IPS-18c (cell line): ENCODE results near the gene SLC43A2.
A peak's percentile ranks its signal among the peaks of the same experiment; 100 is the strongest.
"Not testable (repeated sequence)": the region's sequence is repeated elsewhere in the genome, so short reads cannot be mapped to it uniquely, and the experiment has no call there.

Experiments
- H3K4me3 ChIP-seq: 2 replicates; pipeline ENCODE4 v1.7.0; 2013; ENCODE audit warnings: low read depth, mild to moderate bottlenecking, low read length, moderate library complexity; ENCODE audit not compliant: insufficient read depth
- H3K9me3 ChIP-seq: one replicate; pipeline ENCODE4 v1.6.1; 2013; ENCODE audit warnings: mild to moderate bottlenecking, low read length, moderate library complexity; ENCODE audit not compliant: control insufficient read depth, insufficient read depth

Gene SLC43A2

DNA sequence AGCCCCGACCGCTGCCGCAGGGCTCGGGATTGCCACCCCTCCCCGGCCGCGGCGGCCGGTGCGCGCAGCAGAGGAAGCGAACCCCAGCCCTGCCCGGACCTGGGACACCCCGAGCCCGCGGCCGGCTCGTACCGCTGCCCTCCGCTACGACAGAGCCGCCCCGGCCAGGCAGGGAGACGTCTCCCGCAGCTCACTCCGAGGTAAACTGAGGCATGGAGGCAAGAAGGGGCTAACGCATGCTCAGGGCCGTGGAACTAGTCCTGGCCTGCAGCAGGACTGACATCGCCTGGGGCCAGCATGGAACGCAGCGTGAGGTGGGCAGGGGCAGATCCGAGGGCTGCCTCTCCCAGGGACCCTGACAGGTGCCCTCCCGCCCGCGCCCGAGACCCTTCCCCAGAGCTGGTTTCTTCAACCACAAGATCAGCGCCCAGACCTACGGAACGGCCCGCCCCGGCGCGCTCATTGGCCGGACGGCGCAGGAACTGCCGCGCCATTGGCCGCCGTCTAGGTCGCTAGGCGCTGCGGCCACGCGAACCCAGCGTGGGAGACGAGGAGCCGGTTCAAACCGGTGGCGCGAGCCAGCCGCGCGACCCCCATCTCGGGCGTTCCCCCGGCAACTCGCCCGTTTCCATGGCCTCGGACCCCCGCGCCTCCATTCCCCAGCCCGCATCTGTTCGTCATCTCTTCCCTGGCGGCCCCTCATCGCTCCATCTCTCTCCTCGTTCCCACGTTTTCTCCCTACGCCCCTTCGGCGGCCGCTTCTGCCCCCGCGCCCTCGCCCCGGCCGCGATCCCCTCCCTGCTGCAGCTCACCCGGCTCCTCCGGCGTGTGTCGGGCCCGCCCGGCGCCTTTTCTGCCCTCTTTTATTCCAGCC is at the start of gene SLC43A2:
Gene SLC43A2 (minus strand): TSS at position 853 of the 874 bp plus-strand sequence. CDS start 960 bp downstream, outside the sequence.
- no peaks in the 10 kb centered on the region for H3K9me3 ChIP-seq
- peak within 1 kb of the TSS; percentile 90 for H3K4me3 ChIP-seq

GRCh38 chr17:1676401-1676800 is 47.8 kb upstream of the SLC43A2 start:
- H3K4me3 ChIP-seq, result no peak overlapping the region
- no peaks in the 10 kb centered on the region for H3K9me3 ChIP-seq

GRCh38 chr17:1673041-1673785 is 44.6 kb upstream of the SLC43A2 start:
- H3K9me3 ChIP-seq, result no peaks in the 10 kb centered on the region

GRCh38 chr17:1663934-1664333 is 35.3 kb upstream of the SLC43A2 start:
- H3K9me3 ChIP-seq, H3K4me3 ChIP-seq: not testable (repeated sequence)

More at GRCh38 chr17:1673041-1673785, 44.6 kb upstream of the SLC43A2 start:
- H3K4me3 ChIP-seq, result no peak overlapping the region

GRCh38 chr17:1661045-1661444 is 32.4 kb upstream of the SLC43A2 start:
- Histone ChIP-seq H3K9me3 (no peaks in the 10 kb centered on the region), H3K4me3 (no peak overlapping the region)

GRCh38 chr17:1658100-1658499 is 29.5 kb upstream of the SLC43A2 start:
- Histone ChIP-seq H3K9me3 (no peaks in the 10 kb centered on the region), H3K4me3 (no peak overlapping the region)

DNA sequence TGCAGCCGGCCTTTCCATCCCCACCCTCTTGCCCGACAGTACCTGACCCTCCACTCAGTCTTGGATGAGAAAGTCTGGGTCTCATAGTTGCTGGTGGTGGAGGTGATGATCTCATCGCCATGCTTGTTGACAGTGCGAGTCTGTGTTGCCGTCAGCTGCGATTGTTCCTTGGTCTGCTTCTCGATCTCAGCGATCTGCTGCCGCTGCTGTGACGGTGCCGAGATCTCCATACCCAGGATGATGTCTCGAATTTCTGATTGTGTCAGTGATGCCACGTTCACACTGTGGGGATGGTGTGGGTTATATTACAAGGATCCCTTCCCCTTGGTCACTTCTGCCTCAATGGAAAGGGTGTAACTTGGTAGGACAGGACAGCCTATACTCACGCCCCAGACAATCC is 25.1 kb upstream of the SLC43A2 start:
- Histone ChIP-seq H3K4me3 (no peak overlapping the region), H3K9me3 (no peaks in the 10 kb centered on the region)

- not testable (repeated sequence) for H3K9me3 ChIP-seq, H3K4me3 ChIP-seq
Measured at GRCh38 chr17:1652794-1653193, 24.2 kb upstream of the SLC43A2 start.

- H3K9me3 ChIP-seq, result no peaks in the 10 kb centered on the region
- no peak overlapping the region for H3K4me3 ChIP-seq
Measured at GRCh38 chr17:1651559-1651844, 22.9 kb upstream of the SLC43A2 start.

- no peaks in the 10 kb centered on the region for H3K9me3 ChIP-seq
- no peak overlapping the region for H3K4me3 ChIP-seq
Measured at GRCh38 chr17:1650731-1651558, 22.3 kb upstream of the SLC43A2 start.

DNA sequence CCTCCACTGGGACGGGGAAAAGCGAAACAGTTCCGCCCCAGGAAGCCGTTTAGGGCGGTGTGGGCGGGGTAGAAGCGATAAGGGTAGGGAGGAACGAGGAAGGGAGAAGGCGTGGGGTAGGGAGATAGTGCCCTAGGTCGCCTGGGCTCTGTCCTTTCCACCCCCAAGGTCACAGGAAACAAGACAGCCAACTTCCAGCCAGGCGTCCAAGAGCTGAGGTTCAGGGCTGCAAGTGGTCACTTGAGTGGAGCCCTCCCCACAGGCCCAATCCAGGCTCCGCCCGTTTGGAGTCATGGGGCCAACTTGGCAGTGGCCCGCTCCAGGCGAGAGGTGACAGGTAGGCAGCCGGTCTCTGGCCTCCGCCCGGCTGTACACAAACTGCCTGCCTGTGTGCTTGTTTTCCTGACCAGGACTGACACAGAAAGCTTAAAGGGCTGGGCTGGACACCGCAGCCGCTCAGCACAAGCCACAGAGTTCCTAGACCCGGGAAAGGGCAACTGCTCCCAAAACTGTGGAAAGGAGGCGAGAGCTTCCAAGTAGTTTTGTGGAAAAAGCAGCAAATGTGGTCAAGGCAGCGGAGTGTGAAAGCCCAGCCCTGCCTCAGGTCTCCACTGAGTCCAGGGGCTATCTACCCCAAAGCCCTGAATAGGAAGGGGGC is 21.3 kb upstream of the SLC43A2 start, which contains the start of gene RILP:
Gene RILP (minus strand): TSS at position 23 of the 658 bp plus-strand sequence. CDS start 62 bp downstream, outside the sequence.
- Histone ChIP-seq H3K9me3 (no peaks in the 10 kb centered on the region), H3K4me3 (peak within 1 kb of the TSS; percentile 75)

GRCh38 chr17:1648963-1649843 is 20.6 kb upstream of the SLC43A2 start:
- Histone ChIP-seq H3K9me3 (no peaks in the 10 kb centered on the region), H3K4me3 (peak overlapping the region; percentile 75)

GRCh38 chr17:1648173-1648962 is 19.7 kb upstream of the SLC43A2 start:
- Histone ChIP-seq H3K4me3 (peak overlapping the region; percentile 71), H3K9me3 (no peaks in the 10 kb centered on the region)

DNA sequence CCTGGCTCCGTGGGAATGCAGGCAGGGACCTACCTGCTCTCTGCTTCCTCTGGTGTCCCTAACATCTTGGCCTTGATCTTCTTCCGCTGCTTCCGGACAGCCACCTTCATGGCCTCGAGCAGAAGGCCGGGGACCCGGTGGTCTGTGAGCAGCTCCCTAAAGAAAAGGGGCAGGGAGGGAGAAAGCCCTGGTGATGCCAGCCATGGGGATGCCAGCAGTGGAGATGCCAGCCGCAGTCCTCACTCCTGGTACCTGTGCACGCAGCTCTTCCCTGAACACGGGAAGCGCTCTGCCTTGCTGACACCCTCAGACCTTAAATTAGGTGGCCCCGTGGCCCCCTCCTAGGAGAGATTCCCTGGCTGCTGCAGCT is 19.2 kb upstream of the SLC43A2 start:
- Histone ChIP-seq H3K4me3 (peak overlapping the region; percentile 71; the same call in 1 of the 2 replicates), H3K9me3 (no peaks in the 10 kb centered on the region)

GRCh38 chr17:1646199-1646875 is 17.7 kb upstream of the SLC43A2 start:
- no peaks in the 10 kb centered on the region for H3K9me3 ChIP-seq
- H3K4me3 ChIP-seq, result no peak overlapping the region
